HG03432 (cell line): ENCODE results near the gene FCAMR.
"Not testable (repeated sequence)": the region's sequence is repeated elsewhere in the genome, so short reads cannot be mapped to it uniquely, and the experiment has no call there.

ENCODE experiments used
- ATAC-seq: cut with Tn5 transposase; IDR thresholded peaks from one replicate; pipeline ENCODE4 v1.9.1; 2021; ENCODE audit warnings: mild to moderate bottlenecking, moderate library complexity; ENCODE audit not compliant: unreplicated experiment

Gene FCAMR

GRCh38 chr1:206937425-206937824 is 32.8 kb downstream of the FCAMR start:
- no peak for ATAC-seq

- no peak for ATAC-seq
Measured at GRCh38 chr1:206935491-206936067, 34.7 kb downstream of the FCAMR start.

GRCh38 chr1:206933333-206933945 is 36.8 kb downstream of the FCAMR start:
- ATAC-seq: no peak

GRCh38 chr1:206932177-206932576 is 38.1 kb downstream of the FCAMR start:
- no peak for ATAC-seq

- ATAC-seq: no peak
Measured at GRCh38 chr1:206931709-206932108, 38.6 kb downstream of the FCAMR start.

- peak; percentile 81 for ATAC-seq
Measured at GRCh38 chr1:206930210-206930798, 40.0 kb downstream of the FCAMR start.

GRCh38 chr1:206929524-206929923 is 40.7 kb downstream of the FCAMR start:
- no peak for ATAC-seq

- ATAC-seq: no peak
Measured at GRCh38 chr1:206926286-206926685, 44.0 kb downstream of the FCAMR start.

- ATAC-seq: peak; percentile 58
Measured at GRCh38 chr1:206925106-206925736, 45.0 kb downstream of the FCAMR start.

GRCh38 chr1:206924592-206925105 is 45.6 kb downstream of the FCAMR start:
- peak; percentile 22 for ATAC-seq

GRCh38 chr1:206923961-206924557 is 46.2 kb downstream of the FCAMR start:
- ATAC-seq: not testable (repeated sequence)

GRCh38 chr1:206923009-206923960 is 47.0 kb downstream of the FCAMR start:
- peak; percentile 52 for ATAC-seq

GRCh38 chr1:206922524-206922923 is 47.7 kb downstream of the FCAMR start:
- ATAC-seq: no peak

- ATAC-seq: peak; percentile 26
Measured at GRCh38 chr1:206921772-206922265, 48.4 kb downstream of the FCAMR start, which contains the start of gene FCMR. FCMR (minus strand) TSS chr1:206921941; CDS start chr1:206921854, 87 bp downstream.

GRCh38 chr1:206918076-206918475 is 52.2 kb downstream of the FCAMR start:
- ATAC-seq: no peak

GRCh38 chr1:206916000-206916709 is 54.1 kb downstream of the FCAMR start:
- no peak for ATAC-seq

GRCh38 chr1:206915030-206915735 is 55.1 kb downstream of the FCAMR start:
- ATAC-seq: no peak

GRCh38 chr1:206913766-206914537 is 56.3 kb downstream of the FCAMR start:
- ATAC-seq: no peak
